GM23338 (cell line): ENCODE data around the gene SLC35A4. TPM values are rescaled to one million over a fixed set of nuclear protein-coding genes. Genes with fewer than 3 reads are reported as not detected.

Experiments
- ATAC-seq: fragments of 200-7000 bp; cut with Tn5 transposase; 3 replicates; pipeline ENCODE4 v1.9.1; 2020
- DNase-seq: peaks from one replicate; pipeline ENCODE4 v3.0.0-alpha.2; 2015; ENCODE audit warnings: low spot score
- H2AFZ ChIP-seq: fragments of 200-600 bp; sonication (generic); 2 replicates; pipeline ENCODE4 v1.8.0; 2016; ENCODE audit warnings: antibody characterized with exemption, mild to moderate bottlenecking, moderate library complexity
- H3F3A ChIP-seq: fragments of 200-600 bp; sonication (generic); replicated peaks from 2 replicates; pipeline ENCODE4 v1.8.0; 2017; ENCODE audit warnings: antibody characterized with exemption, mixed run types, low read depth
- H3K27ac ChIP-seq: fragments of 200-600 bp; sonication (generic); 2 replicates; pipeline ENCODE4 v1.6.1; 2016; ENCODE audit warnings: low read depth
- H3K27me3 ChIP-seq: fragments of 200-600 bp; sonication (generic); 2 replicates; pipeline ENCODE4 v1.8.0; 2016; ENCODE audit warnings: mild to moderate bottlenecking, mixed run types, moderate library complexity; ENCODE audit not compliant: insufficient read depth
- H3K36me3 ChIP-seq: fragments of 200-600 bp; sonication (generic); 2 replicates; pipeline ENCODE4 v1.8.0; 2016; ENCODE audit warnings: mild to moderate bottlenecking; ENCODE audit not compliant: insufficient read depth
- H3K4me1 ChIP-seq: fragments of 200-600 bp; sonication (generic); 2 replicates; pipeline ENCODE4 v1.8.0; 2016; ENCODE audit warnings: mild to moderate bottlenecking, moderate library complexity; ENCODE audit not compliant: insufficient read depth
- H3K4me2 ChIP-seq: fragments of 200-600 bp; sonication (generic); 2 replicates; pipeline ENCODE4 v1.7.1; 2017; ENCODE audit warnings: mixed run types
- H3K4me3 ChIP-seq: fragments of 200-600 bp; sonication (generic); 2 replicates; pipeline ENCODE4 v1.6.1; 2016; ENCODE audit warnings: mixed run types
- H3K79me2 ChIP-seq: fragments of 200-600 bp; sonication (generic); replicated peaks from 2 replicates; pipeline ENCODE4 v1.8.0; 2017; ENCODE audit warnings: mild to moderate bottlenecking; ENCODE audit not compliant: insufficient read depth
- H3K9me2 ChIP-seq: fragments of 200-600 bp; sonication (generic); 2 replicates; pipeline ENCODE4 v1.8.0; 2017; ENCODE audit not compliant: insufficient read depth
- H4K20me1 ChIP-seq: fragments of 200-600 bp; sonication (generic); replicated peaks from 2 replicates; pipeline ENCODE4 v1.8.0; 2017; ENCODE audit warnings: mild to moderate bottlenecking; ENCODE audit not compliant: insufficient read depth
- H3K27ac Mint-ChIP-seq: 2 replicates; pipeline ENCODE4 v1.8.0; 2020; ENCODE audit warnings: inconsistent platforms, mild to moderate bottlenecking, moderate library complexity, mixed read lengths
- H3K27me3 Mint-ChIP-seq: 3 replicates; pipeline ENCODE4 v1.8.0; 2022; ENCODE audit warnings: low read depth, mild to moderate bottlenecking, moderate library complexity, mixed read lengths, inconsistent platforms; ENCODE audit not compliant: insufficient read depth, poor library complexity
- H3K36me3 Mint-ChIP-seq: 3 replicates; pipeline ENCODE4 v1.8.0; 2021; ENCODE audit warnings: low read depth, mild to moderate bottlenecking, inconsistent platforms, moderate library complexity, mixed read lengths
- H3K4me1 Mint-ChIP-seq: 3 replicates; pipeline ENCODE4 v1.8.0; 2020; ENCODE audit warnings: mild to moderate bottlenecking, inconsistent platforms, mixed read lengths
- H3K4me3 Mint-ChIP-seq: 3 replicates; pipeline ENCODE4 v1.8.0; 2021; ENCODE audit warnings: moderate library complexity, mild to moderate bottlenecking, inconsistent platforms, mixed read lengths
- H3K9me3 Mint-ChIP-seq: 3 replicates; pipeline ENCODE4 v1.8.0; 2020; ENCODE audit warnings: moderate library complexity, mild to moderate bottlenecking, inconsistent platforms, mixed read lengths
- JUNB ChIP-seq: IDR thresholded peaks from one replicate; pipeline ENCODE4 v1.6.1; 2016; ENCODE audit warnings: antibody characterized with exemption; ENCODE audit not compliant: unreplicated experiment
- NANOG ChIP-seq: IDR thresholded peaks from 2 replicates; pipeline ENCODE4 v1.6.1; 2016; ENCODE audit warnings: antibody characterized with exemption, borderline replicate concordance
- POLR2AphosphoS5 ChIP-seq: IDR thresholded peaks from 2 replicates; pipeline ENCODE4 v1.6.1; 2016; ENCODE audit warnings: antibody characterized with exemption, low read depth
- ZNF114 ChIP-seq: fragments of 250-450 bp; sonication (Bioruptor Pico); IDR thresholded peaks from 2 replicates; pipeline ENCODE4 v1.5.0; 2020; ENCODE audit warnings: mild to moderate bottlenecking, moderate library complexity
- ZNF331 ChIP-seq: fragments of 250-450 bp; sonication (Bioruptor Pico); IDR thresholded peaks from 2 replicates; pipeline ENCODE4 v1.5.0; 2020; ENCODE audit warnings: low read depth, mild to moderate bottlenecking, moderate library complexity
- polyA plus RNA-seq: library from polyadenylated mRNA; unstranded; fragments of >200 nt; fragmentation: Nextera tagmentation; extraction: Ambion mirVana; gene quantifications from 2 replicates; pipeline ENCODE4 v1.2.1, GENCODE V29; 2016
- total RNA-seq: library from RNA; depleted of rRNA; stranded (reverse); fragments of >200 nt; shearing (Covaris generic); gene quantifications from 2 replicates; pipeline ENCODE4 v1.2.3, GENCODE V29; 2014
- TF ChIP-seq, protein P1 (sequence below): IDR thresholded peaks from one replicate; pipeline ENCODE4 v1.6.1; 2018; ENCODE audit warnings: antibody characterized with exemption; ENCODE audit not compliant: unreplicated experiment
- TF ChIP-seq, protein P2 (sequence below), 2 experiments: fragments of 200-600 bp in 1 of 2; sonication (generic) in 1 of 2; conservative IDR thresholded peaks; 2 replicates each; pipeline versions ENCODE4 v1.5.1 to v1.6.1; 2016 to 2017; ENCODE audit warnings: antibody characterized with exemption in 2 of 2, low read depth in 2 of 2, mild to moderate bottlenecking in 2 of 2, moderate library complexity in 1 of 2

Gene SLC35A4
- total and polyA plus RNA-seq, 2 experiments from 2014 or later: 17.7 to 39.1 TPM

DNA sequence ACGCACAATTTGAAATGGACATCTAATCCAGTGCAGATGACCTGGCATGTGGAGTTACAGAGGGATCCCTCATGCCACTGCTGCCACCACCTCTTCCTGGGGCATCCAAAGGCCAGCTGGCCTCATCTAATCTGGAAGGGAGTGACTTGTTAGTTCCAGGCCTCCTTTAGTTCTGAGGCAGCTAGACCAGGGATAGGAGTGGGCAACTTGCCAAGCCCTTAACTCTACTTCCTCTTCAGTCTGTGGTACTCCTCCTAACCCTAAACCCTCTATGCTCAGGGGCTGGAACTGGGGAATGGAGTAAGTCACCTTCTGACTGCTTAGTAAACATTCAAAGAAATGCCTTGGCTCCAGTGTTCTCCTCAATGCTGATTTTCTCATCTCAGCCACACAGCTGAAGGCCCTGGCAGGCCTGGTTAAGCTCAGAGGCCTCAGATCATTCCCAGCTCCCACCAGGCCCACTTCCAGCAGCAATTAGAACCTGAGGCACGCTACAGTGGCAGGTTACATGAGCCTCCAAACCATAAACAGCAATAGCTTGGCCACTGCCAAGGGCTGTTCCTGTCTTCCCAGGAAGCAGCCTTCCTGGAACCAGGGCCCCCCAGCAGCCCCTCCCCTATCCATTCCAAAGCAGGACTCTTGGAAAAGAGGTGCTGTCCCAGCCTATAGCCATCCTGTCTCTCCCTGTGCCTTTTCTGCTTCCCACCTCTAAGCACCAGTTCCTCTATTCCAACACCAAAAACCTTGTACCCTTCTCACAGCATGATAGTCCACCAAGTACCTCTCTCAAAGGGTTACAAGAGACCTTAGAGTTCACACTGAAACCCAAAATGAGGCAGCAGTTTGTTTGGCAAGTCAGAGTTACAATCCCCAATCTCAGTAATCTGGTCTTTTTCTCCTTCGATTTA is 15.1 kb upstream of the SLC35A4 start:
- peak overlapping the region; percentile 66 for H3K27ac Mint-ChIP-seq
- no peak for ATAC-seq

DNA sequence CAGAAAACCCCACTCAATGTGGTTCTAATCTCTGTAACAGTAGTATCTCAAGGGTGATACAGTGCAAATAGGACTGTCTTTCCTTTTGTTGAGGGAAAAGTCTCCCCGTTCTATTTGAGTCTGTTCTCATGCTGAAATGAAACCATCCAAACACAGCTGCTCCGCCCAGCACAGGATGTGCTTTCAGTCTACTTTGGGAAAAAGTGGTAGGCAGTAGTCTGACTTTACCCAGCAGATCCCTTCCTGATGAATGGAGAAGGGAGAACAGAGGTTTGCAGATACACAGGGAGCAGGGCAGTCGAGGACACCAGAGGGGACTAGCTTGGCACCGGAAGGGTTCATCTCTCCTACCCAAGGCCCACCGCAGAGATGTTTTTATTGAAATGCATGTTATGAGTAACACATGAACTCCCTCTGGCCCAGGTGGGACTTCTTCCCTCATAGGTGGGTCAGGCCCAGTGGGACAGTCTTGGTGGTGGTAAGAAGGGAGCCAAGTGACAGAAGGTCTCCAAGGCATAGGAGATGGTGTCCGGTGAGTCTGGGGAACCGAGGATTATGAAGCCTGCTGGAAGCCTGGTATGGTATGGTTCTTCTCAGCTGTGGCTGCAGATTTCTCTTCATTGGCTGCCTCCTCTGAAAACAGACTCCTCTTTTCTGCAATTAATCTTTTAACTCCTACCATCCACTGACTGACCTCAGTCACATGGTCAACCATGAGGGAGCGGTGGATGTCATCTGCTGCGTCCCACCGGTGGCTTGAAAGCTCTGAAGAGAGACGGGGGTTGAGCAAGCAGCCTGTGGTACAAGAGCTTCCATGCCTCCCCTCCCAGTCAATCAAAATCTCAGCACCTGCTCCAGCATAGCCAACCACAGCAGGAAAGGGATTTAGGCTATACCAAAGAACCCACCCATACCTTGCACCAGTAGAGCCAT is 14.2 kb upstream of the SLC35A4 start:
- ATAC-seq: no peak

More for the DNA sequence above, 15.1 kb upstream of the SLC35A4 start:
- H3K4me3 ChIP-seq: no peak overlapping the region
- no peak overlapping the region for H2AFZ ChIP-seq
- no peaks in the 10 kb centered on the region for H3K27me3 ChIP-seq
- no peak for DNase-seq
- H3K27me3 Mint-ChIP-seq: peaks cover 17% of the 10 kb centered on the region
- no peaks in the 10 kb centered on the region for H3K9me2 ChIP-seq
- H3K79me2 ChIP-seq: peaks cover 28% of the 10 kb centered on the region
- peaks cover 26% of the 10 kb centered on the region for H3K4me1 ChIP-seq
- H3K4me3 Mint-ChIP-seq: peak overlapping the region; percentile 88; the same call in 2 of the 3 replicates
- H3K9me3 Mint-ChIP-seq: no peaks in the 10 kb centered on the region
- peak overlapping the region; percentile 96; the same call in 1 of the 2 replicates for H3K4me2 ChIP-seq
- no peak for TF ChIP-seq ZNF114 (CRISPR knock-in tag)
- TF ChIP-seq, protein P1, sequence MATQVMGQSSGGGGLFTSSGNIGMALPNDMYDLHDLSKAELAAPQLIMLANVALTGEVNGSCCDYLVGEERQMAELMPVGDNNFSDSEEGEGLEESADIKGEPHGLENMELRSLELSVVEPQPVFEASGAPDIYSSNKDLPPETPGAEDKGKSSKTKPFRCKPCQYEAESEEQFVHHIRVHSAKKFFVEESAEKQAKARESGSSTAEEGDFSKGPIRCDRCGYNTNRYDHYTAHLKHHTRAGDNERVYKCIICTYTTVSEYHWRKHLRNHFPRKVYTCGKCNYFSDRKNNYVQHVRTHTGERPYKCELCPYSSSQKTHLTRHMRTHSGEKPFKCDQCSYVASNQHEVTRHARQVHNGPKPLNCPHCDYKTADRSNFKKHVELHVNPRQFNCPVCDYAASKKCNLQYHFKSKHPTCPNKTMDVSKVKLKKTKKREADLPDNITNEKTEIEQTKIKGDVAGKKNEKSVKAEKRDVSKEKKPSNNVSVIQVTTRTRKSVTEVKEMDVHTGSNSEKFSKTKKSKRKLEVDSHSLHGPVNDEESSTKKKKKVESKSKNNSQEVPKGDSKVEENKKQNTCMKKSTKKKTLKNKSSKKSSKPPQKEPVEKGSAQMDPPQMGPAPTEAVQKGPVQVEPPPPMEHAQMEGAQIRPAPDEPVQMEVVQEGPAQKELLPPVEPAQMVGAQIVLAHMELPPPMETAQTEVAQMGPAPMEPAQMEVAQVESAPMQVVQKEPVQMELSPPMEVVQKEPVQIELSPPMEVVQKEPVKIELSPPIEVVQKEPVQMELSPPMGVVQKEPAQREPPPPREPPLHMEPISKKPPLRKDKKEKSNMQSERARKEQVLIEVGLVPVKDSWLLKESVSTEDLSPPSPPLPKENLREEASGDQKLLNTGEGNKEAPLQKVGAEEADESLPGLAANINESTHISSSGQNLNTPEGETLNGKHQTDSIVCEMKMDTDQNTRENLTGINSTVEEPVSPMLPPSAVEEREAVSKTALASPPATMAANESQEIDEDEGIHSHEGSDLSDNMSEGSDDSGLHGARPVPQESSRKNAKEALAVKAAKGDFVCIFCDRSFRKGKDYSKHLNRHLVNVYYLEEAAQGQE: no peak
- TF ChIP-seq JUNB: no peak
- no peak for TF ChIP-seq ZNF331
- peaks cover 48% of the 10 kb centered on the region for H3K36me3 Mint-ChIP-seq
- peaks cover 17% of the 10 kb centered on the region for H3F3A ChIP-seq
- peaks cover 27% of the 10 kb centered on the region; the same call in 1 of the 2 replicates for H3K36me3 ChIP-seq
- no peak overlapping the region for H3K27ac ChIP-seq
- peaks cover 24% of the 10 kb centered on the region for H3K4me1 Mint-ChIP-seq
- peaks cover 5% of the 10 kb centered on the region; the same call in 1 of the 2 replicates for H4K20me1 ChIP-seq

More for the DNA sequence above, 14.2 kb upstream of the SLC35A4 start:
- Mint-ChIP-seq H3K9me3 (no peaks in the 10 kb centered on the region; the same call in 2 of the 3 replicates), H3K4me3 (no peak overlapping the region; the same call in 2 of the 3 replicates), H3K36me3 (peaks cover 49% of the 10 kb centered on the region), H3K27ac (no peak overlapping the region), H3K27me3 (peaks cover 22% of the 10 kb centered on the region), H3K4me1 (peaks cover 25% of the 10 kb centered on the region)
- no peak overlapping the region for H3K4me3 ChIP-seq
- no peaks in the 10 kb centered on the region for H3K9me2 ChIP-seq
- no peak overlapping the region for H3K27ac ChIP-seq
- TF ChIP-seq, protein P2, sequence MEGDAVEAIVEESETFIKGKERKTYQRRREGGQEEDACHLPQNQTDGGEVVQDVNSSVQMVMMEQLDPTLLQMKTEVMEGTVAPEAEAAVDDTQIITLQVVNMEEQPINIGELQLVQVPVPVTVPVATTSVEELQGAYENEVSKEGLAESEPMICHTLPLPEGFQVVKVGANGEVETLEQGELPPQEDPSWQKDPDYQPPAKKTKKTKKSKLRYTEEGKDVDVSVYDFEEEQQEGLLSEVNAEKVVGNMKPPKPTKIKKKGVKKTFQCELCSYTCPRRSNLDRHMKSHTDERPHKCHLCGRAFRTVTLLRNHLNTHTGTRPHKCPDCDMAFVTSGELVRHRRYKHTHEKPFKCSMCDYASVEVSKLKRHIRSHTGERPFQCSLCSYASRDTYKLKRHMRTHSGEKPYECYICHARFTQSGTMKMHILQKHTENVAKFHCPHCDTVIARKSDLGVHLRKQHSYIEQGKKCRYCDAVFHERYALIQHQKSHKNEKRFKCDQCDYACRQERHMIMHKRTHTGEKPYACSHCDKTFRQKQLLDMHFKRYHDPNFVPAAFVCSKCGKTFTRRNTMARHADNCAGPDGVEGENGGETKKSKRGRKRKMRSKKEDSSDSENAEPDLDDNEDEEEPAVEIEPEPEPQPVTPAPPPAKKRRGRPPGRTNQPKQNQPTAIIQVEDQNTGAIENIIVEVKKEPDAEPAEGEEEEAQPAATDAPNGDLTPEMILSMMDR (conservative IDR thresholded peaks at IDR 0.05; ENCODE audit: low read depth in 2 of 2): no peak
- TF ChIP-seq POLR2AphosphoS5 (no peak), ZNF114 (CRISPR knock-in tag) (no peak), NANOG (no peak)
- H3F3A ChIP-seq: peaks cover 17% of the 10 kb centered on the region
- no peaks in the 10 kb centered on the region for H3K27me3 ChIP-seq
- no peak for DNase-seq
- no peak overlapping the region for H2AFZ ChIP-seq
- peaks cover 21% of the 10 kb centered on the region; the same call in 1 of the 2 replicates for H3K36me3 ChIP-seq
- H3K79me2 ChIP-seq: peaks cover 38% of the 10 kb centered on the region
- H3K4me2 ChIP-seq: no peak overlapping the region
- peaks cover 5% of the 10 kb centered on the region; the same call in 1 of the 2 replicates for H4K20me1 ChIP-seq
- peaks cover 26% of the 10 kb centered on the region for H3K4me1 ChIP-seq
